ENCODE data around the gene GRIA1.
"Not testable (repeated sequence)": the region's sequence is repeated elsewhere in the genome, so short reads cannot be mapped to it uniquely, and the experiment has no call there.

The GRIA1 gene

DNA sequence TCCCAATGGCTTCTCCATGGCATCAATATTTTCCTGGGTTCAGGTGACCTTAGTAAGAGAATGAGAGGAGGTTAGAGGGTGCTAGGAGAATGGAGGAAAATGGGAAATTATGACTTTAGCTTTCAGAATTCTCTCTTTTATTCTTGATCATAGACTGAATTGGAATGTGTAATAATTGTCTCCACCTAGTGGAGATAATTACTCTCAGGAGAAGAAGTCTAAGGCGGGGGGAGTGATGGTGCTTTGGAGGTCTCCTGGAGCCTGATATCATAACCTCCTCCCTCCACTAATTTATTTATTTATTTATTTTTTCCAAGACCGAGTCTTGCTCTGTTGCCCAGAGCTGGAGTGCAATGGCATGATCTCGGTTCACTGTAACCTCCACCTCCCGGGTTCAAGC lies 221.3 kb downstream of the GRIA1 start:
- no peaks in the 10 kb centered on the region for H3K9me3 Mint-ChIP-seq
- H3K27me3 Mint-ChIP-seq (ENCODE audit: low read depth) = no peaks in the 10 kb centered on the region
- no peaks in the 10 kb centered on the region for H3K36me3 Mint-ChIP-seq (ENCODE audit: low read depth)
- H3K4me3 Mint-ChIP-seq = no peak overlapping the region
- H3K27ac Mint-ChIP-seq = no peak overlapping the region
- H3K4me1 Mint-ChIP-seq (ENCODE audit: low read depth) = no peaks in the 10 kb centered on the region

DNA sequence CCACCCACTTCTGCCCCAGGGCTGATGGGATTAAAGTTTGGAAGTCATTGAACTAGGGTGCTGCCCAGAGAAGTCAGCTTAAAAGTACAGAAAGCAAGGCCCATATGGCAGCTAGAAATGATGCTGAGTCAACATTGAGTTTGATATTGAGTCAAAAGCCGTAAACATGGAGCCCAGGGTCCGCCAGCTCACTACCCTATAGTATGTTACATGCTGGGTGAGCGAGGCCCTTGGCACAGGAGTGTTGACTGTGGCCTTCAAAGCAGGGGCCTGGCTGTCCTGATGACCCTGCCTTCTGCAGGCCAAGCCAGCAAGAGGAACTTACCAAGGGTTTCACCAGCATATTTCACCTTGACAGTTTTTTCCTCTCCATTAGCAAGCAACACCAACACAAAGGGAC lies 222.5 kb downstream of the GRIA1 start:
- no peaks in the 10 kb centered on the region for H3K9me3 Mint-ChIP-seq
- no peaks in the 10 kb centered on the region for H3K4me1 Mint-ChIP-seq (ENCODE audit: low read depth)
- H3K36me3 Mint-ChIP-seq (ENCODE audit: low read depth) = no peaks in the 10 kb centered on the region
- H3K27me3 Mint-ChIP-seq (ENCODE audit: low read depth) = no peaks in the 10 kb centered on the region
- H3K4me3 Mint-ChIP-seq = no peak overlapping the region
- no peak overlapping the region for H3K27ac Mint-ChIP-seq

DNA sequence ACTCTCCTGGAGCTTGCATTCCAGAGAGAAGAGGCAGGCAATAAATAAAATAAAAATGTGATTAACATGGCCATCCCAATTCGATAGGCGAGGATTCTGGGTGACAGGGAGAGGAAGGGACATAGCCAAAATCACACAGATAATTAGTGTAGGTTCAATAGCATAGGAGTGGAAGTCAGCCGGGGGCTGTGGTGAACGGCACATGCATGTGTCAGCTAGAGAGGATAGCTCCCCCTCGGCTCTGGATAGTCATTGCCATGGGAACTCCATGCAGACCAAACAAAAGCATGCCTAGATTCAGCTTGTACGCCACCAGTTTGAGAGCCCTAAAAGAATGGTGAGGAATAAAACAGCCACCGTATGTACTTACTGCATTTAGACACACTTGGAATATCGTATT lies 223.5 kb downstream of the GRIA1 start:
- H3K27ac Mint-ChIP-seq = no peak overlapping the region
- no peaks in the 10 kb centered on the region for H3K36me3 Mint-ChIP-seq (ENCODE audit: low read depth)
- no peak overlapping the region for H3K4me3 Mint-ChIP-seq
- no peaks in the 10 kb centered on the region for H3K27me3 Mint-ChIP-seq (ENCODE audit: low read depth)
- no peaks in the 10 kb centered on the region for H3K4me1 Mint-ChIP-seq (ENCODE audit: low read depth)
- no peaks in the 10 kb centered on the region for H3K9me3 Mint-ChIP-seq

DNA sequence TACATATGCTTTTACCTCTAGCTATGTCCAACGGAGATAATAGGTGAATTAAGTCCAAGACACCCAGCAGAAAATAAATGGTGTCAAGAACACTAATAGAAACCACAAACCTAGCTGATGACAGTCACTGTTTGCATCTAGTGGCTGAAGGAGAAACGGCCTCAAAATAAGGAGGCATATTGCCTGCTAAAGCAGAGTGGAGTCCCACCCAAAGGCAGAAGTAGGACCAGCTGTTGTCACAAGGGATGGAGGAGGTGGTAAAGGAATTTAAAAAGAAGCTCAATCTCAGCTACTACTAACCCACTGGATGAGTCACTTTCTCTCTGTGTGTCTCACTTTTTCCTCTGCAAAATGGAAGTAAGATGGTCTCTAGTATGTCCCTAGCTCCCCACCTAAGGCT lies 224.3 kb downstream of the GRIA1 start:
- no peak overlapping the region for H3K27ac Mint-ChIP-seq
- no peak overlapping the region for H3K4me3 Mint-ChIP-seq
- no peaks in the 10 kb centered on the region for H3K27me3 Mint-ChIP-seq (ENCODE audit: low read depth)
- no peaks in the 10 kb centered on the region for H3K4me1 Mint-ChIP-seq (ENCODE audit: low read depth)
- H3K9me3 Mint-ChIP-seq = no peaks in the 10 kb centered on the region
- H3K36me3 Mint-ChIP-seq (ENCODE audit: low read depth) = no peaks in the 10 kb centered on the region

DNA sequence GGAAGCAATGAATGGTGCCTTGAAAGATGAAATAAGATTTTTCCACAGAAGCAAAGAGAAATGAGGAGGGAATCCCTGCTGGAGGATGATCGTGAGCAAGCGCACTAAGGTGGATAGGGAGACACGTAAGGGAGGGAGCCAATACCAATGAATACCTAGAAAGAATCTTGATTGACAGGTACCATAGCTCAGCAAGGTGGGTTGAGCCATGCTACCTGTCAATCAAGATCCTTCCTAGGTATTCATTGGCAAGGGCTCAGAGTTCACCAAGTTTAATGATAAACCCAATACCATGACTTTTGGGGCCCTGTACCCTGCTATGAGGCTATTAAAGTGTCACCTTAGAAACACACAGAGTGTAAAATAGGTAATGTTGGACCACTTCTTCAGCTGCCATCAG lies 226.8 kb downstream of the GRIA1 start:
- Mint-ChIP-seq H3K27ac (no peak overlapping the region), H3K4me3 (no peak overlapping the region), H3K9me3 (no peaks in the 10 kb centered on the region), H3K27me3 (ENCODE audit: low read depth) (no peaks in the 10 kb centered on the region), H3K4me1 (ENCODE audit: low read depth) (no peaks in the 10 kb centered on the region), H3K36me3 (ENCODE audit: low read depth) (no peaks in the 10 kb centered on the region)

DNA sequence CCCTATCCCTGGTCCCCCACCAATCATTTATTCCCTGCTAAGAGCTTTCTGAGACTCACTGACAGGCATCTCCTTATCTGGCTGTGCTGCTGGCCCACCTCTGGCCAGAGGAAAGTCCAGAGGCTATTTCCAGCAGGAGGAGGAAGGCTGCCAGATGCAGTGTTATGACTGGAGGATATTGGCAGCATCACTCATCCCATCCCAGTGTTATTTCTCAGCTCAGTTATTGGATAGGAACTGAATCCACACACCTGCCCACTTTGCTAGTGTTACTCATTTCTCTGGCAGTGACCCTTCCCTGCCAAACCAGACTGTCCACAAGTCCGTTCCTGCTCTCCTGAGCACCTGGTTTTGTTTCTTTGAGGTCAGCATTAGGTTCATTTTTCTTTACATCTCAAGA lies 228.2 kb downstream of the GRIA1 start:
- H3K36me3 Mint-ChIP-seq (ENCODE audit: low read depth) = no peaks in the 10 kb centered on the region
- no peaks in the 10 kb centered on the region for H3K27me3 Mint-ChIP-seq (ENCODE audit: low read depth)
- H3K27ac Mint-ChIP-seq = no peak overlapping the region
- no peak overlapping the region for H3K4me3 Mint-ChIP-seq
- no peaks in the 10 kb centered on the region for H3K9me3 Mint-ChIP-seq
- no peaks in the 10 kb centered on the region for H3K4me1 Mint-ChIP-seq (ENCODE audit: low read depth)

DNA sequence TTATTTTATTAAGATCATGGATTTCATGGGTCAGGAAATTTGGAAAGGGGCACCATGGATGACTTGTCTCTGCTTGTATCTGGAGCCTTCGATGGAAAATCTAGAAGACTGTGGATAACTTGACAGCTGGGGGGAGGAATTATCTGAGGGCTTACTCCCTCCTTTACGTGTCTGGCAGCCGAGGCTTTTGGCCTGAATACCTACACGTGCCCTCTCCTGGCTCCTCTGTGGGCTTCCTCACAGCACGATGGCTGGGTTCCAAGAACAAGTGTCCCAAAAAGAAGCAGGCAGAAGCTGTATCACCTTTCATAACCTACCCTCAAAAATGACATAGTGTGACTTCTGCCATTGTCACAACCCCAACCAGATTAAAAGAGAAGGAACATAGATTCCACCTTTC lies 228.9 kb downstream of the GRIA1 start:
- H3K27ac Mint-ChIP-seq = no peak overlapping the region
- no peaks in the 10 kb centered on the region for H3K36me3 Mint-ChIP-seq (ENCODE audit: low read depth)
- H3K27me3 Mint-ChIP-seq (ENCODE audit: low read depth) = no peaks in the 10 kb centered on the region
- H3K4me3 Mint-ChIP-seq = no peak overlapping the region
- no peaks in the 10 kb centered on the region for H3K9me3 Mint-ChIP-seq
- no peaks in the 10 kb centered on the region for H3K4me1 Mint-ChIP-seq (ENCODE audit: low read depth)

DNA sequence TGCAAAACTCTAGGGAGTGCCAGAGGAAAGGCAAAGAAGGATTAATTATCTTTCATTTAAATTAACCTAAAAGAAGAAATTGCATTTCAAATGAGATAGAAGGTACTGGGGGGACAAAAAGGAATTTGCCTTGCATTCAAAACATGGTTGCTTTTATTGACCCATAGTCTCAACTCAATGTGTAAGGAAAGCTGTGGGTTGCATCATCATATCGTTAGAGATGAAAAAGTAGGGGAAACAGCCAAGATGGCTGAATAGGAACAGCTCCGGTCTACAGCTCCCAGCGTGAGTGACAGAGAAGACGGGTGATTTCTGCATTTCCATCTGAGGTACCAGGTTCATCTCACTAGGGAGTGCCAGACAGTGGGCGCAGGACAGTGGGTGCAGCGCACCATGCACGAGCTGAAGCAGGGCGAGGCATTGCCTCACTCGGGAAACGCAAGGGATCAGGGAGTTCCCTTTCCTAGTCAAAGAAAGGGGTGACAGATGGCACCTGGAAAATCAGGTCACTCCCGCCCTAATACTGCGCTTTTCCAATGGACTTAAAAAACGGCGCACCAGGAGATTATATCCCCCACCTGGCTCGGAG lies 232.6 kb downstream of the GRIA1 start:
- not testable (repeated sequence) for H3K9me3 Mint-ChIP-seq; H3K27ac Mint-ChIP-seq; H3K4me3 Mint-ChIP-seq; H3K4me1 Mint-ChIP-seq (ENCODE audit: low read depth); H3K36me3 Mint-ChIP-seq (ENCODE audit: low read depth); H3K27me3 Mint-ChIP-seq (ENCODE audit: low read depth)

DNA sequence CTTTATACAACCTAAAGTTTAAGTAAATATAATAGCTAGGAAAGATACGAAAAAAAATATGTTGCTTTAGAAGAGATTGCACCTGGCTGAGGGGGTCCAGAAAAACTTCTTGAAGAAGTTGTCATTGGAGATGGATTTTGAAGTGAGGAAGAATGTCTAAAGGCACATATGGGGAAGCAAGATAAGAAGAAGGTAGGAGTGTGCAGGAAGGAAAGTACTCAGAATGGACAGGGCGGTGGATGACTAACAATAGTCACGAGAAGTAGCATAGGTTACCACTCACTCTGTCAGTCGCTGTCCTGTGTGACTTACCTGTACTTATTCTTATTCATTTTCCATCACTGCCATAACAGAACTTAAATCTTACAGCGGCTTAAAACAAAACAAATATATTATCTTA lies 251.6 kb downstream of the GRIA1 start:
- Mint-ChIP-seq H3K27ac (no peak overlapping the region), H3K4me1 (ENCODE audit: low read depth) (no peaks in the 10 kb centered on the region)

DNA sequence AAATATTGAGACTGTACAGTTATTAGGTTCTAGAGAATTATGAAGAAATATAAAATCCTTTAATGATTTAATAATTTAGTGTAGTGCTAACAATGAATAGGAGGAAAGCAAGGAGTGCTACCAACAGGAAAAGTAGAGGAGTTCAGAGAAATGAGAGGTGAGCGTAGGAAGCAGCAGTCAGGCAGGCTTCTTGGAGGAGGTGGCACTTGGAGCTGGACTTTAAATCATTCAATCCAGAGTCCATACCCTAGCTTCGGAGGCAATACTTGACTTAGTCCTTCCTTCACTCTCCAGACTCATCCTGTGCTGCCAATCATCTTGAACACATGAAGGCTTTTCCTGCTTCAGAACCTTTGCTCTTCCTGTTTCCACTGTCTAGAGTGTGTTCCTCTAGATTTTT lies 254.3 kb downstream of the GRIA1 start:
- no peak overlapping the region for H3K4me3 Mint-ChIP-seq
- H3K27ac Mint-ChIP-seq = no peak overlapping the region
- no peaks in the 10 kb centered on the region for H3K4me1 Mint-ChIP-seq (ENCODE audit: low read depth)
- no peaks in the 10 kb centered on the region for H3K27me3 Mint-ChIP-seq (ENCODE audit: low read depth)
- H3K9me3 Mint-ChIP-seq = no peaks in the 10 kb centered on the region
- H3K36me3 Mint-ChIP-seq (ENCODE audit: low read depth) = no peaks in the 10 kb centered on the region

More for the DNA sequence above, 251.6 kb downstream of the GRIA1 start:
- Mint-ChIP-seq H3K27me3 (ENCODE audit: low read depth) (no peaks in the 10 kb centered on the region), H3K36me3 (ENCODE audit: low read depth) (no peaks in the 10 kb centered on the region), H3K4me3 (no peak overlapping the region), H3K9me3 (no peaks in the 10 kb centered on the region)

DNA sequence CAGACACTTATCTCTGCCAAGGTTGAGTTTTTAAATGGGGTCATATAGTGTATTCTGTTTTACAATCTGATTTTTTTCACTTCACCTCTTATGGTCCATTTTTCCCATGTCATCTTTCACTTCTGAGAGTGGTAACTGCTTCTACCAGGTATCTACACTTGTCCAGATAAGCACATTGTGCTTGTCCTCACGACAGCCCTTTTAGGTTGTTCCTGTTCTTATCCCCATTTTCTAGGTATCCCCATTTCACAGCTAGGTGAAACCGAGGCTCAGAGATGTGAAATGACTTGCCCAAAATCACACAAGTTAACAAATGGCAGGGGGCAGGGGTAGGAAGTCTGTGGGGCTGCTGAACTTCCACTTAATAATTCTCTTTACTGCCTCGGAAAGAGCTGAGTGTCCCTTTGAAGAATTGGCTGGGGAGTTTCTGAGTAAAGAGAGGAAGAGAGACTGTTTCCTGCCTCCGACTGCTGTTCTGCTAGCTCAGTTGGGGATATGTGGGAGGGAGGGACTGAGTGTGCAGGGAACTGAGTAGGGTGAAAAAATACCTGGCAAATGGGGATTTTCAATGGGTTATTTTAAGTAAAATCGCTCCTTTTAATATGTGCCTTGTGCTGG lies 255.4 kb downstream of the GRIA1 start:
- Mint-ChIP-seq H3K4me1 (ENCODE audit: low read depth) (no peaks in the 10 kb centered on the region), H3K4me3 (no peak overlapping the region), H3K27me3 (ENCODE audit: low read depth) (no peaks in the 10 kb centered on the region), H3K36me3 (ENCODE audit: low read depth) (no peaks in the 10 kb centered on the region), H3K9me3 (no peaks in the 10 kb centered on the region), H3K27ac (no peak overlapping the region)

DNA sequence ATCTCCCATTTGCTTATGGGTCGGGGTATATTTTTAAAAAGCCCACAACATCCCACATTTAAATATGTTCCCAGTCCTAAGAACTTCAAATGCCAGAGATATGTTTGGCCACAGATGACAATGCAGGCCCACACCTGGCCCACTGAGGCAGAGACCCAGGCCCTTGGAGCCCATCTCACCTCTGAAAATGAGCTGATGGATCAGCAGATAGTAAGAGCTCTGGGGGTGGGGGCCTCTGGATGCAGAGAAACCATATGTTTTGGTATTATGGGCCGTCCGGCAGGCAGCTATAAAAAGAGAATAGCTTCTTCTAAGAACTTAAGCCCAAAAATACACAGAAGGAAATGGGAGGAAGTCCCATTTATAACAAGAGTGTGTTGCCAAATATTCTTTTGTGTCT lies 256.0 kb downstream of the GRIA1 start:
- no peaks in the 10 kb centered on the region for H3K27me3 Mint-ChIP-seq (ENCODE audit: low read depth)
- no peak overlapping the region for H3K4me3 Mint-ChIP-seq
- no peaks in the 10 kb centered on the region for H3K9me3 Mint-ChIP-seq
- H3K4me1 Mint-ChIP-seq (ENCODE audit: low read depth) = no peaks in the 10 kb centered on the region
- H3K36me3 Mint-ChIP-seq (ENCODE audit: low read depth) = no peaks in the 10 kb centered on the region
- H3K27ac Mint-ChIP-seq = no peak overlapping the region

DNA sequence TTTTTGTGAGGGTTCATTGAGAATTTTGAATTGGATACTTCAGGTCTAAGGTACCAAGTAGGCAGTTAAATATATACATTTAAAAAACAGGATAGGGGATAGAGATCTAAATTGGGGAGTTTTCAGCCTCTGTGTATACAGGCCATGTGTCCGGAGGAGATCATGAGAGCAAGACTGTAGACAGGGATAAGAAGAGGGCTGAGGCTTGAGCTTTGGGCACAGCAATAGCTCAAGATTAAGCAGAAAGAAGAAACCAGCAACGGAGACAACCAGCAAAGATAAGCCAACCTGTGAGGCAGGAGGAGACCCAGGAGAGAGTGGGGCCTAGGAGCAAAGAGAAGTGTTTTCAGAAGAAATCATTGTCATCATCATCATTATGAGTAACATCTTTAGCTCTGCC lies 258.4 kb downstream of the GRIA1 start:
- Mint-ChIP-seq H3K4me3 (no peak overlapping the region), H3K36me3 (ENCODE audit: low read depth) (no peaks in the 10 kb centered on the region), H3K27me3 (ENCODE audit: low read depth) (no peaks in the 10 kb centered on the region), H3K4me1 (ENCODE audit: low read depth) (no peaks in the 10 kb centered on the region), H3K27ac (no peak overlapping the region), H3K9me3 (no peaks in the 10 kb centered on the region)

DNA sequence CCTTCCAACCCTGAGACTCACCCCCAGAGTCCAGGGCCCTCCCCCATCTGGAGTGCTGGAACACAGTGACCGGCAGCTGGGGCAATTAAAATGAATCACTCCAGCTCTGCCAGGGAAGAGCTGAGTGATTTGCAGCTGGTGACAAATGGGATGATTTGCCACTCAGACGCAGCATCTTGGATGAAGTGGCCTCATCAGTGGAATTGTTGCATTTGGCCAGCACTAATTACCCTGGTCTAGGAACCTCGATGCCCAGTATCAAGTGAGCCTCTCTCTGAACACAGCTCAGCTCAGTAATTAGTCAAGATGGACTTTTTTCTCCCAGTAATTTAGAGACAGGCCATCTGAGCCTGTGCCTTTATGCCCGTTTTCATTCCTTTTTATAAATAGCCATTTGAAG lies 259.5 kb downstream of the GRIA1 start:
- Mint-ChIP-seq H3K9me3 (no peaks in the 10 kb centered on the region), H3K4me1 (ENCODE audit: low read depth) (no peaks in the 10 kb centered on the region), H3K36me3 (ENCODE audit: low read depth) (no peaks in the 10 kb centered on the region), H3K4me3 (no peak overlapping the region), H3K27ac (no peak overlapping the region), H3K27me3 (ENCODE audit: low read depth) (no peaks in the 10 kb centered on the region)

DNA sequence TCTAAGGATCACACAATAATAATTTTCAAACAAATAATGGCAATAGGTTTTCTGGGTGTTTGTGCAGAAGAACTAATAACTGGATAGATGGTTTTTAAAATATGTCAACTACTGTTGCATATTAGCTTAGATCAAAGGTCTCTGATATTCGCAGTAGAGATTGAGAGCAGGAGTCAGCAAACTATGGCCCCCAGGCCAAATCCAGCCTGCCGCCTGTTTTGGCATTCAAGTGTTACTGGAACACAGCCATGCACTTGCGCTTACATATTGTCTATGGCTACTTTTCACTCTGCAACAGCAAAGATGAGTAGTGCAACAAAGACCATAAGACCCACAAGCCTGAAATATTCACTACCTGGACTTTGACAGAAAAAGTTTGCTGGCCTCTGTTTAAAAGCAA lies 260.8 kb downstream of the GRIA1 start:
- Mint-ChIP-seq H3K4me1 (ENCODE audit: low read depth) (no peaks in the 10 kb centered on the region), H3K27ac (no peak overlapping the region), H3K36me3 (ENCODE audit: low read depth) (no peaks in the 10 kb centered on the region), H3K27me3 (ENCODE audit: low read depth) (no peaks in the 10 kb centered on the region), H3K4me3 (no peak overlapping the region), H3K9me3 (no peaks in the 10 kb centered on the region)

DNA sequence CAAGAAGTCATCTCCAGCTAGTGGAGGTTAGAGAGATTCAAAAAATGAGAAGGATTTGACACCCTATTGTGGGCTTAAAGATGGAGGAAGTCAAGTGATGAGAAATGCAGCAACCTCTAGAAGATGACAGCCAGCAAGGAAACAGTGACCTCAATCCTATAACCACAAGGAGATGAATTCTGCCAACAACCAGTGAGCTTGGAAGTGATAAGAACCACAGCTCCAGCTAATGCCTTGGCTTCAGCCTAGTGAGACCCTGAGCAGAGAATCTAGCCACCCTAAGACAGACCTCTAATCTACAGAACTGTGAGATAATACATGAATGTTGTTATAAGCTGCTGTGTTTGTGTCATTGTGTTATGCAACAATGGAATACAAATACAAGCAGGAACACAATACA lies 262.4 kb downstream of the GRIA1 start:
- Mint-ChIP-seq H3K27ac (no peak overlapping the region), H3K36me3 (ENCODE audit: low read depth) (no peaks in the 10 kb centered on the region)

More for the DNA sequence above, 262.4 kb downstream of the GRIA1 start:
- Mint-ChIP-seq H3K27me3 (ENCODE audit: low read depth) (no peaks in the 10 kb centered on the region), H3K9me3 (no peaks in the 10 kb centered on the region), H3K4me3 (no peak overlapping the region), H3K4me1 (ENCODE audit: low read depth) (no peaks in the 10 kb centered on the region)

Measured in T-helper 1 cell treated with Interleukin-12 subunit alpha and Interleukin-12 subunit beta and Interleukin-4 antibody, amounts not matched to agents 30 μg/mL and 1 μg/mL, for 36 hours (primary cell).